Calu3 (cell line): ENCODE results near the gene OR4K2. TPM values are rescaled to one million over a fixed set of nuclear protein-coding genes. Genes with fewer than 3 reads are reported as not detected.

Experiments used
- BruUV-seq: library from RNA; stranded (reverse); fragments of 400-500 nt; replicated peaks from 2 replicates; lab custom pipeline; 2021; lab: Mats Ljungman, UMichigan
- CTCF ChIA-PET: fragments of 300-600 bp; sonication (Branson Sonifier 250); formaldehyde crosslinking; loops from one replicate; lab custom pipeline; 2022; ENCODE audit warnings: antibody characterized with exemption; lab: Charles Lee
- DNase-seq: peaks from one replicate; pipeline ENCODE4 v3.0.0; 2022
- H3K27ac Mint-ChIP-seq: one replicate; pipeline ENCODE4 v1.8.0; 2022; ENCODE audit warnings: mixed read lengths; ENCODE audit not compliant: unreplicated experiment
- H3K27me3 Mint-ChIP-seq: one replicate; pipeline ENCODE4 v1.8.0; 2022; ENCODE audit warnings: mixed read lengths; ENCODE audit not compliant: unreplicated experiment
- H3K36me3 Mint-ChIP-seq: one replicate; pipeline ENCODE4 v1.8.0; 2022; ENCODE audit warnings: mild to moderate bottlenecking, moderate library complexity, mixed read lengths; ENCODE audit not compliant: insufficient read depth, unreplicated experiment
- H3K4me1 Mint-ChIP-seq: one replicate; pipeline ENCODE4 v1.8.0; 2022; ENCODE audit warnings: mild to moderate bottlenecking, low read depth, mixed read lengths; ENCODE audit not compliant: unreplicated experiment
- H3K4me3 Mint-ChIP-seq: one replicate; pipeline ENCODE4 v1.8.0; 2022; ENCODE audit warnings: mild to moderate bottlenecking, low read depth, moderate library complexity, mixed read lengths; ENCODE audit not compliant: unreplicated experiment
- H3K9me3 Mint-ChIP-seq: one replicate; pipeline ENCODE4 v1.8.0; 2022; ENCODE audit warnings: low read depth, mixed read lengths; ENCODE audit not compliant: unreplicated experiment
- intact Hi-C: fragments of 100-400 bp; cut with micrococcal nuclease; formaldehyde crosslinking; loops from one replicate; pipeline ENCODE4 v1.10.0; 2022; ENCODE audit not compliant: unreplicated experiment
- total RNA-seq: library from RNA; stranded (reverse); gene quantifications from 2 replicates; pipeline ENCODE4 v1.2.3, GENCODE V29; 2022
- TF ChIP-seq, protein P1 (sequence below): fragments of 200-600 bp; IDR thresholded peaks from one replicate; pipeline ENCODE4 v1.8.0; 2022; ENCODE audit warnings: antibody characterized with exemption; ENCODE audit not compliant: unreplicated experiment

OR4K2 gene
- total RNA-seq, 1 experiment from 2014 or later, result not detected

- peaks cover 4% of the 10 kb centered on the region for H3K9me3 Mint-ChIP-seq
- CTCF ChIA-PET, result no interaction called here
- no peaks in the 10 kb centered on the region for H3K4me1 Mint-ChIP-seq
- intact Hi-C loops, result no loop called here
- no peaks in the 10 kb centered on the region for H3K27me3 Mint-ChIP-seq
- no peak overlapping the region for H3K4me3 Mint-ChIP-seq
- no peaks in the 10 kb centered on the region for H3K36me3 Mint-ChIP-seq
- TF ChIP-seq, protein P1, sequence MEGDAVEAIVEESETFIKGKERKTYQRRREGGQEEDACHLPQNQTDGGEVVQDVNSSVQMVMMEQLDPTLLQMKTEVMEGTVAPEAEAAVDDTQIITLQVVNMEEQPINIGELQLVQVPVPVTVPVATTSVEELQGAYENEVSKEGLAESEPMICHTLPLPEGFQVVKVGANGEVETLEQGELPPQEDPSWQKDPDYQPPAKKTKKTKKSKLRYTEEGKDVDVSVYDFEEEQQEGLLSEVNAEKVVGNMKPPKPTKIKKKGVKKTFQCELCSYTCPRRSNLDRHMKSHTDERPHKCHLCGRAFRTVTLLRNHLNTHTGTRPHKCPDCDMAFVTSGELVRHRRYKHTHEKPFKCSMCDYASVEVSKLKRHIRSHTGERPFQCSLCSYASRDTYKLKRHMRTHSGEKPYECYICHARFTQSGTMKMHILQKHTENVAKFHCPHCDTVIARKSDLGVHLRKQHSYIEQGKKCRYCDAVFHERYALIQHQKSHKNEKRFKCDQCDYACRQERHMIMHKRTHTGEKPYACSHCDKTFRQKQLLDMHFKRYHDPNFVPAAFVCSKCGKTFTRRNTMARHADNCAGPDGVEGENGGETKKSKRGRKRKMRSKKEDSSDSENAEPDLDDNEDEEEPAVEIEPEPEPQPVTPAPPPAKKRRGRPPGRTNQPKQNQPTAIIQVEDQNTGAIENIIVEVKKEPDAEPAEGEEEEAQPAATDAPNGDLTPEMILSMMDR, result no peak
- H3K27ac Mint-ChIP-seq, result no peak overlapping the region
- no TSS peak for BruUV-seq
- no peak for DNase-seq
Measured at GRCh38 chr14:19917243-19917642, 42.3 kb downstream of the OR4K2 start.

- H3K36me3 Mint-ChIP-seq, result no peaks in the 10 kb centered on the region
- H3K27me3 Mint-ChIP-seq, result no peaks in the 10 kb centered on the region
- no peak overlapping the region for H3K4me3 Mint-ChIP-seq
- CTCF ChIA-PET, result no interaction called here
- no peak for DNase-seq
- H3K4me1 Mint-ChIP-seq, result no peaks in the 10 kb centered on the region
- no TSS peak for BruUV-seq
- H3K9me3 Mint-ChIP-seq, result peaks cover 2% of the 10 kb centered on the region
- H3K27ac Mint-ChIP-seq, result no peak overlapping the region
- TF ChIP-seq, protein P1, result no peak
- intact Hi-C loops, result no loop called here
Measured at GRCh38 chr14:19917955-19918518, 43.1 kb downstream of the OR4K2 start.

- BruUV-seq, result no TSS peak
- TF ChIP-seq, protein P1, result no peak
- Mint-ChIP-seq H3K9me3 (no peaks in the 10 kb centered on the region), H3K4me3 (no peak overlapping the region), H3K4me1 (no peaks in the 10 kb centered on the region), H3K36me3 (no peaks in the 10 kb centered on the region), H3K27me3 (no peaks in the 10 kb centered on the region), H3K27ac (no peak overlapping the region)
- intact Hi-C loops, result no loop called here
- DNase-seq, result no peak
- CTCF ChIA-PET, result no interaction called here
Measured at GRCh38 chr14:19918553-19919264, 43.8 kb downstream of the OR4K2 start.

DNA sequence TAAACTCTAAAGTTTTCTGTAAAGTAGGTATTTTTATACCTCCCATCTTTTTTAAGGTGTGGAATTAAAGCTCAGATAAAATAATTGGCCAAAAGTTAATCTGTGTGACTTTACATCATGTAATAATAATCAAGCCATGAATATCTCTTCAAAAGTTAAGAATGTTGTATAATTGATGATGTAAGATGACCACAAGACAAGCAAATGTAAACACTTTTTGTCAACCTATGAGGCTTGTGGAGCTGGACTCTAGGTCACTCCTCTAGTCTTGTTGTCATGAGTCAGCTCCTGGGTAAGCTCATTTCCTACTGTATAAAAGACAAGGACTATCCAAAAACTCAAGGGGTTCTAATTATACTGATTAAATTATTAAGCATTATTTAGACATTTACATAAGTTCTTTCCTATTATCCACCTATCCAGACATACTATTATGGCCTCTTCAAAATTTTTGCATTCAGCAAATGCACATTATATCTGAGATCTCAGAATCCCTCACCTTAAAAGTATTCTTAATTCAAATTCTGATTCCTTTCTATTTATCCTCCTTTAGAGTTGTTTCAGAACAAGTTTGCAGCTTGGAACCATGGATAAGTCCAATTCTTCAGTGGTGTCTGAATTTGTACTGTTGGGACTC, 45.2 kb downstream of the OR4K2 start, which contains the start of gene OR4K5:
TSS of gene OR4K5 (plus strand) at position 587 of the 637 bp plus-strand sequence. CDS start at position 587, 0 bp downstream.
- no peaks in the 10 kb centered on the region for H3K36me3 Mint-ChIP-seq
- no peaks in the 10 kb centered on the region for H3K4me1 Mint-ChIP-seq
- no peaks in the 10 kb centered on the region for H3K27me3 Mint-ChIP-seq
- CTCF ChIA-PET, result no interaction called here
- no peak for DNase-seq
- no TSS peak for BruUV-seq
- intact Hi-C loops, result no loop called here
- no peaks in the 10 kb centered on the region for H3K9me3 Mint-ChIP-seq
- no peak within 1 kb of the TSS for H3K27ac Mint-ChIP-seq
- TF ChIP-seq, protein P1, result no peak
- no peak within 1 kb of the TSS for H3K4me3 Mint-ChIP-seq
